ACC112 (cell line): ENCODE data around the gene FARS2.

ENCODE experiments used
- H2AFZ ChIP-seq: fragments of 200-600 bp; sonication (generic); one replicate; pipeline ENCODE4 v1.6.0; 2017; ENCODE audit warnings: antibody characterized with exemption, low read length; ENCODE audit not compliant: unreplicated experiment
- H3K27ac ChIP-seq: fragments of 200-600 bp; sonication (generic); 2 replicates; pipeline ENCODE4 v1.5.1; 2014; ENCODE audit warnings: low read depth, mild to moderate bottlenecking, antibody characterized with exemption, low read length, moderate library complexity
- H3K27me3 ChIP-seq: fragments of 200-600 bp; sonication (generic); 2 replicates; pipeline ENCODE4 v1.6.1; 2014; ENCODE audit warnings: mild to moderate bottlenecking, antibody characterized with exemption, low read length, moderate library complexity, mixed read lengths; ENCODE audit not compliant: insufficient read depth
- H3K36me3 ChIP-seq: fragments of 200-600 bp; sonication (generic); 2 replicates; pipeline ENCODE4 v1.6.1; 2016; ENCODE audit warnings: mild to moderate bottlenecking, antibody characterized with exemption, low read length, moderate library complexity, mixed read lengths; ENCODE audit not compliant: insufficient read depth
- H3K4me1 ChIP-seq: fragments of 200-600 bp; sonication (generic); one replicate; pipeline ENCODE4 v1.6.1; 2016; ENCODE audit warnings: low read length, mixed read lengths; ENCODE audit not compliant: insufficient read depth, unreplicated experiment, control insufficient read depth
- H3K4me3 ChIP-seq: fragments of 200-600 bp; sonication (generic); 2 replicates; pipeline ENCODE4 v1.5.1; 2014; ENCODE audit warnings: mild to moderate bottlenecking, low read depth, low read length
- H3K79me2 ChIP-seq: fragments of 200-600 bp; sonication (generic); one replicate; pipeline ENCODE4 v1.6.0; 2016; ENCODE audit warnings: low read length; ENCODE audit not compliant: control insufficient read depth, unreplicated experiment, insufficient read depth

The FARS2 gene

GRCh38 chr6:5300206-5300764 lies 39.0 kb downstream of the FARS2 start:
- no peaks in the 10 kb centered on the region for H3K4me1 ChIP-seq
- no peaks in the 10 kb centered on the region for H3K79me2 ChIP-seq
- H3K27ac ChIP-seq, result no peak overlapping the region
- H2AFZ ChIP-seq, result no peak overlapping the region
- H3K27me3 ChIP-seq, result no peaks in the 10 kb centered on the region
- no peak overlapping the region for H3K4me3 ChIP-seq
- H3K36me3 ChIP-seq, result no peaks in the 10 kb centered on the region

GRCh38 chr6:5302220-5302946 lies 41.1 kb downstream of the FARS2 start:
- Histone ChIP-seq H3K27me3 (no peaks in the 10 kb centered on the region), H3K4me3 (no peak overlapping the region), H3K79me2 (peaks cover 2% of the 10 kb centered on the region), H3K27ac (no peak overlapping the region), H3K36me3 (no peaks in the 10 kb centered on the region), H2AFZ (no peak overlapping the region), H3K4me1 (no peaks in the 10 kb centered on the region)

GRCh38 chr6:5302995-5303622 lies 41.8 kb downstream of the FARS2 start:
- Histone ChIP-seq H3K4me3 (no peak overlapping the region), H3K36me3 (no peaks in the 10 kb centered on the region), H3K4me1 (no peaks in the 10 kb centered on the region), H3K27ac (no peak overlapping the region), H3K79me2 (peaks cover 2% of the 10 kb centered on the region), H3K27me3 (no peaks in the 10 kb centered on the region), H2AFZ (no peak overlapping the region)

- no peaks in the 10 kb centered on the region for H3K27me3 ChIP-seq
- no peak overlapping the region for H3K4me3 ChIP-seq
- H2AFZ ChIP-seq, result no peak overlapping the region
- peaks cover 2% of the 10 kb centered on the region for H3K79me2 ChIP-seq
- no peaks in the 10 kb centered on the region for H3K4me1 ChIP-seq
- H3K36me3 ChIP-seq, result no peaks in the 10 kb centered on the region
- no peak overlapping the region for H3K27ac ChIP-seq
Observed at GRCh38 chr6:5303682-5304081, 42.4 kb downstream of the FARS2 start.

- peaks cover 2% of the 10 kb centered on the region for H3K79me2 ChIP-seq
- no peaks in the 10 kb centered on the region for H3K36me3 ChIP-seq
- no peaks in the 10 kb centered on the region for H3K4me1 ChIP-seq
- H3K4me3 ChIP-seq, result no peak overlapping the region
- no peak overlapping the region for H3K27ac ChIP-seq
- no peaks in the 10 kb centered on the region for H3K27me3 ChIP-seq
- H2AFZ ChIP-seq, result no peak overlapping the region
Observed at GRCh38 chr6:5305968-5306626, 44.8 kb downstream of the FARS2 start.

- Histone ChIP-seq H2AFZ (no peak overlapping the region), H3K4me3 (no peak overlapping the region), H3K79me2 (peaks cover 2% of the 10 kb centered on the region), H3K27ac (no peak overlapping the region), H3K36me3 (no peaks in the 10 kb centered on the region), H3K27me3 (no peaks in the 10 kb centered on the region), H3K4me1 (no peaks in the 10 kb centered on the region)
Observed at GRCh38 chr6:5307058-5307457, 45.7 kb downstream of the FARS2 start.

- no peak overlapping the region for H3K4me3 ChIP-seq
- H3K4me1 ChIP-seq, result no peaks in the 10 kb centered on the region
- no peak overlapping the region for H3K27ac ChIP-seq
- H3K27me3 ChIP-seq, result no peaks in the 10 kb centered on the region
- H3K36me3 ChIP-seq, result no peaks in the 10 kb centered on the region
- H3K79me2 ChIP-seq, result peaks cover 2% of the 10 kb centered on the region
- H2AFZ ChIP-seq, result no peak overlapping the region
Observed at GRCh38 chr6:5308066-5308465, 46.8 kb downstream of the FARS2 start.

GRCh38 chr6:5314191-5314865 lies 53.0 kb downstream of the FARS2 start:
- Histone ChIP-seq H3K79me2 (peaks cover 3% of the 10 kb centered on the region), H3K27ac (no peak overlapping the region)

GRCh38 chr6:5315881-5316280 lies 54.6 kb downstream of the FARS2 start:
- H3K4me3 ChIP-seq, result no peak overlapping the region
- no peaks in the 10 kb centered on the region for H3K36me3 ChIP-seq
- H3K79me2 ChIP-seq, result peaks cover 3% of the 10 kb centered on the region
- H3K27me3 ChIP-seq, result no peaks in the 10 kb centered on the region
- no peaks in the 10 kb centered on the region for H3K4me1 ChIP-seq
- H3K27ac ChIP-seq, result no peak overlapping the region
- no peak overlapping the region for H2AFZ ChIP-seq

More at GRCh38 chr6:5314191-5314865, 53.0 kb downstream of the FARS2 start:
- no peaks in the 10 kb centered on the region for H3K4me1 ChIP-seq
- H3K36me3 ChIP-seq, result no peaks in the 10 kb centered on the region
- H3K4me3 ChIP-seq, result no peak overlapping the region
- H3K27me3 ChIP-seq, result no peaks in the 10 kb centered on the region
- no peak overlapping the region for H2AFZ ChIP-seq

- Histone ChIP-seq H3K36me3 (no peaks in the 10 kb centered on the region), H3K4me1 (no peaks in the 10 kb centered on the region), H2AFZ (no peak overlapping the region), H3K27ac (no peak overlapping the region), H3K79me2 (peaks cover 3% of the 10 kb centered on the region), H3K27me3 (no peaks in the 10 kb centered on the region), H3K4me3 (no peak overlapping the region)
Observed at GRCh38 chr6:5316951-5317350, 55.6 kb downstream of the FARS2 start.
